Globus pallidus (tissue), 1 donor: ENCODE data around the gene GJC2.

Experiments used
- DNase-seq: peaks from one replicate; pipeline ENCODE4 v3.0.0-alpha.2; 2015; ENCODE audit warnings: low spot score

GJC2 gene

GRCh38 chr1:228194921-228195812, 45.4 kb downstream of the GJC2 start:
- no peak for DNase-seq

DNA sequence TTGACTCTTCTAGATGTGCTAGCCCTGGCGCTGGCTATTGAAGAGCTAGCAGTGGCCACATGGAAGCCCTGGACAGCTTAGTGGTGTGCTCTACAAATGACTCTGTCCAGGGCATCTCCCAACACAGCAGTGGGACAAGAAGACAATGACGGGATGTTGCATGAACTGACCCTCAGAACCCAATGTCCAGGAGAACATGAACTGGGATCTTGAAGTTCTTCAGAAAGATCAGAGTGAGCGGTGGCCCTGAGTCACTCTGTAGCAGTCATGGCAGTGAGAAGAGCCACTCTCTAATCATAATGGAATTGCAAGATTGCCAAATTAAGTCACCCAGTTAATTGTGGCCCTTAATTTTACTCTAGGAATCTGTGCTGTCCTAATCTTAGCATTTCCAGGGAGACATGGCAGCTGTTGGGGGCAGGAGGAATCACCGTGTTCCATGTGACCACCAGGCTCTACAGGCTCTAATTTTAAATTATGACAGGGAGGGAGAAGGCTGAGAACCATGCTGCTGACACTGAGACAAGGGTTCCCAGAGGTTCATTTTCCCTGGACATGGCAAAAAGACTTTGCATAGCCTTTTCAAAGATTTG, 47.9 kb downstream of the GJC2 start:
- DNase-seq, result no peak

- DNase-seq, result no peak
These were observed 49.4 kb downstream of the GJC2 start for GRCh38 chr1:228198977-228199590.

DNA sequence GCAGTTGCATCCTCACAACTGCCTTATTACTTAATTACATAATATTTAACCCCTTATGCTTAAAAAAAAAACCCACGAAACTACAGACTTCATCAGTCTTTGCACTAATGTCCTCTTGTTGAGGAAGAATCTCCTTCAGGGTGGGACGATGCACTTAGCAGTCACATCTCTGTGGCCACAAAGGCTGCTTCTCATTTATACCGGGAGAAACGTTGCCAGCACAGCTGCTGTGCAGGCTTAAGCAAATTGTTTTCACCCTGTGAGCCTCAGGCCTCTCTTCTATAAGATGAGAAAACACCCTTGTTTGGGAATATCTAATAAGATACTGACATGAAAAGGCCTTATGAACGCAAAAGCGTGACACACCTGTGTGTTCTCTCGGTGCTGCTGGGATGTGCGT, 55.2 kb downstream of the GJC2 start:
- no peak for DNase-seq

- no peak for DNase-seq
These were observed 56.1 kb downstream of the GJC2 start for GRCh38 chr1:228205526-228206436.

GRCh38 chr1:228206582-228207351, 57.0 kb downstream of the GJC2 start:
- DNase-seq, result no peak

- DNase-seq, result no peak
These were observed 57.7 kb downstream of the GJC2 start for GRCh38 chr1:228207381-228207810.

DNA sequence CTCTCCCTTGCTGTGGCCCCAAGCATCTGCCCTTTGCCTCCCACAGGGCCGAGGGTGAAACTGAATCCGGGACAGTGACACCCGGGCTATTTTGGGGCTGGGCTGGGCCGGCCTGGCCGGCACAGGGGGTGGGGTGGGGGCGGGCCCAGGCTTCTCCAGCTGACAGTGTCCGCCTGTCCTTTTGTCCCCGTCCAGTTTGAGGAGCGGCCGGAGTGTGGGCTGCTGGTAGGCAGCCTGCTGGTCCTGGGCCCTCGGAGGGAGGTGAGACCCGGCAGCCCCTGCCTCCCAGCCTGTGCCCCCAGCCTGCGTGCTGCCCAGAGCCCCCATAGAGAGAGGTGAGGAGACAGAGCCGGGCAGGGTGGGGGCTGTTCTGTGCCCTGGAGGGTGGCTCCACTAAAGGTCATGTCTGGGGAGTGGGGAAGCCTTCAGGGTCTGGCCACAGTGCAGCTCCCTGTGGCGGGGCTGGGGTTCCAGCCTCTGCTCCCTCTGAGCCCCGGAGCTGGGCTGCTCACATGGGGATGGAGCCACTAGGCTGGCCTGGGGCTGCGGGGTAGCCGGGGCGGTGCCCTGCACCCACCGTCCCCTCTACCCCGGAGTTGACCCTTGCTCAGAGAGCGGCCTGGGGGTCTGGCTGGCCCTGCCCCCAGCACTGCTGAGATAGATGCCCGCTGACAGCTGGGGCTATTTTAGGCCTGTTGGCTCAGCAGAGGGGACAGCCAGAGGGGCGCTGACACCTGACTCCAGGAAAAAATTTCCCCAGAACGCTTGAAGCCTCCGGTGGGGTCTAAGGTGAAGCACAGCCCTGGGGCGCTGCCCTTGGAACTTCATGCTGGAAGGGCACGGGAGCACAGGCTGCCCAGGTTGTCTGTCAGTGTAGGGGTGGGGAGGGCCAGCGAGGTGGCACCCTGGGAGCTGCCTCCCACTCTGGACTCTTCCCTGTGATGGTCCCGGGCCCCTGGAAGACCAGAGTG, 58.4 kb downstream of the GJC2 start, which contains the start of gene OBSCN:
TSS of gene OBSCN (plus strand) at position 194 of the 971 bp plus-strand sequence. CDS start 3,740 bp downstream, outside the sequence.
- no peak for DNase-seq

DNA sequence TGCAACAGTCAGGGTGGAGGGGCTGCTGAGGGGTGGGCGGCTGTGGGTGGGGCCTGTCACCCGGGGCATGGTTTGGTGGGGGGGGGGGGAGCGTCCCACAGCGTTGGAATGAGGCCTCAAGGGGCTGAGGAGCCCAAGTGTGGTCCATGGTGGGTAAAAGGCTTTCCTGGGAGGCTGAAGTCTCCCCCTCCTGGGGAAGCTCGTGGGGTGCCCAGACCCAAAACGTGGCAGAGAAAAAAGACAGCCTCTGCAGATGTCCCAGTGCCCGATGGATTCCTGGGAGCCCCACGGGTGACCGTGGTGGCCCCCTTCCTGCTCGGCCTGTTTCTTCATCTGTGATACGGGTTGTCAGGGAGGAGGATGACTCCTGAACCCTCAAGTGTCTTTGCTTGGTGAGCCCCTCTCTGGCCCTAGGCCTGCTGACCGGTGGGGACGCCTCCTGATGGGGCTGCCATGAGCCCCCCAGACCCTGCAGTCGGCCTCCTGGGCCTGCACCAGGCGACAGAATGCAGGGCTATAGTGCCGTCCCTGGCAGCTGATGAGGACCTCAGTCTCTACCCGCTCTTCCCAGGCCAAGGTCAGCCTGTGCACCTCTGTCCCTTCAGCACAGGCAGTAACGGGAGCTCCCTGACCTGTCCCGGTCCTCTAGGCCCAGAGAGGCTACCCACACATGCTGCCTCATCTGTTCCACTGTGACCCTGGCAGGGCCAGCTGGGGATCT, 59.3 kb downstream of the GJC2 start:
- no peak for DNase-seq
